AG04450 (cell line): ENCODE results near the gene FAM89A. TPM values are rescaled to one million over a fixed set of nuclear protein-coding genes. Genes with fewer than 3 reads are reported as not detected.

Source experiments
- CTCF ChIA-PET: fragments of 300-600, 350-600 bp; formaldehyde crosslinking; extraction: SDS; loops from one replicate; lab custom pipeline; 2022; ENCODE audit warnings: antibody characterized with exemption, inconsistent platforms; lab: Charles Lee
- POLR2A ChIA-PET: fragments of 350-600 bp; formaldehyde crosslinking; extraction: SDS; loops from one replicate; lab custom pipeline; 2021; ENCODE audit warnings: antibody characterized with exemption, inconsistent platforms; lab: Yijun Ruan, JAX
- DNase-seq: peaks from one replicate; pipeline ENCODE4 v3.0.0-alpha.2; 2011; ENCODE audit warnings: low read depth, low spot score
- H3K27ac ChIP-seq: one replicate; pipeline ENCODE4 v1.5.1; 2012; ENCODE audit warnings: low read depth, low read length, control low read depth
- H3K27me3 ChIP-seq: one replicate; pipeline ENCODE4 v1.6.0; 2012; ENCODE audit warnings: low read length; ENCODE audit not compliant: control insufficient read depth, insufficient read depth
- H3K4me3 ChIP-seq: 2 replicates; pipeline ENCODE4 v1.5.1; 2011; ENCODE audit warnings: mild to moderate bottlenecking, low read depth, low read length, control low read depth
- H3K9me3 ChIP-seq: 2 replicates; pipeline ENCODE4 v1.5.1; 2012; ENCODE audit warnings: low read length; ENCODE audit not compliant: control insufficient read depth, insufficient read depth
- CTCF ChIP-seq: IDR thresholded peaks from 2 replicates; pipeline ENCODE4 v1.5.1; 2011; ENCODE audit warnings: low read depth, low read length, control low read depth, inconsistent platforms
- polyA plus RNA-seq: library from polyadenylated mRNA; depleted of rRNA; stranded (reverse); fragments of >200 nt; gene quantifications from 2 replicates; pipeline ENCODE4 v1.2.3, GENCODE V29; 2011

Gene FAM89A
- polyA plus RNA-seq, 1 experiment, result 13.8 TPM

GRCh38 chr1:231075497-231075896 lies 35.4 kb upstream of the FAM89A start:
- ChIA-PET CTCF (interaction anchor here (0.6 kb wide), 1 partner anchor 10 kb away, joined by 4 read pairs; no protein-coding TSS in a partner anchor), POLR2A (no interaction called here)
- peaks cover 8% of the 10 kb centered on the region for H3K27me3 ChIP-seq

DNA sequence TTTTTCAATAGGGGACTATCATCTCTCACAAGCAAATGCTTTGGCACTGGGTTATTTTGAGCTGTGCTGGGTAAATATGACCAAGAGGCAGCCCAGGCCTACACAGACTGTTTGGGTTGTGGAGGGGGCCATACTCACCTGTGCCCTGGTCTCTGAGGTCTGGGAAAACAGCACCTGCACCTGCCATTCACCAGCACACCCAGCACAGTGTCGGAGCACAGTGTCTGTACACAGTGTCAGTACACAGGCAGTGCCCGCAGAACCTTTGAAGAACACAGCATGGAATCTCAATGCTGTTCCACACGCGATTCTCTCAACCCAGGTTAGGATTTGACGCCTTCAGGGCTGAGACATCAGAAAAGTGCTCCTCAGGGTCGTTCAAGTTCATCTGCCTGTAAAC lies 35.0 kb upstream of the FAM89A start:
- Histone ChIP-seq H3K4me3 (no peak overlapping the region), H3K27ac (no peak overlapping the region), H3K27me3 (peaks cover 8% of the 10 kb centered on the region), H3K9me3 (no peaks in the 10 kb centered on the region)
- TF ChIP-seq CTCF, result no peak
- CTCF ChIA-PET, result interaction anchor here (0.6 kb wide), 1 partner anchor 9 kb away, joined by 4 read pairs; no protein-coding TSS in a partner anchor
- POLR2A ChIA-PET, result no interaction called here
- DNase-seq, result no peak

More at GRCh38 chr1:231075497-231075896, 35.4 kb upstream of the FAM89A start:
- no peak overlapping the region for H3K27ac ChIP-seq
- H3K9me3 ChIP-seq, result no peaks in the 10 kb centered on the region
- no peak for DNase-seq
- no peak overlapping the region for H3K4me3 ChIP-seq
- no peak for TF ChIP-seq CTCF

DNA sequence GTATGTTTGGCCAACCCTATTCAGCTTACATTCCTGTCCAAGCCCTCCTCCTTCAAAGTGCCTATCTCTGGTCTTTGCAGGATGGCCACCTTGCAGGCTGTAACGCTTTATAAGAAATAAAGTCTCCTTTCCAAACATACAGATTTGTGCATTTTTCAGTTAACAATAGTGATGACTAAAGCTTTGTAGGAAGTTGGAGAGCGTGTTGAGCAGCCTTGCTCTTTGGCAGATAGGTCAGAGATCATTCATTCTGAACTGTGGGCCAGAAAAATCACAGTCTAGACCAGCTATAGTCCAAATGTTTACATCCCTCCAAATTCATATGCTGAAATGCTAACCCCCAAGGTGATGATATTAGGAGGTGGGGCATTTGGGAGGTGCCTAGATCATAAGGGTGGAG lies 34.0 kb upstream of the FAM89A start:
- Histone ChIP-seq H3K27me3 (peaks cover 8% of the 10 kb centered on the region), H3K4me3 (no peak overlapping the region), H3K9me3 (no peaks in the 10 kb centered on the region), H3K27ac (no peak overlapping the region)
- POLR2A ChIA-PET, result no interaction called here
- DNase-seq, result no peak
- TF ChIP-seq CTCF, result no peak
- CTCF ChIA-PET, result no interaction called here

DNA sequence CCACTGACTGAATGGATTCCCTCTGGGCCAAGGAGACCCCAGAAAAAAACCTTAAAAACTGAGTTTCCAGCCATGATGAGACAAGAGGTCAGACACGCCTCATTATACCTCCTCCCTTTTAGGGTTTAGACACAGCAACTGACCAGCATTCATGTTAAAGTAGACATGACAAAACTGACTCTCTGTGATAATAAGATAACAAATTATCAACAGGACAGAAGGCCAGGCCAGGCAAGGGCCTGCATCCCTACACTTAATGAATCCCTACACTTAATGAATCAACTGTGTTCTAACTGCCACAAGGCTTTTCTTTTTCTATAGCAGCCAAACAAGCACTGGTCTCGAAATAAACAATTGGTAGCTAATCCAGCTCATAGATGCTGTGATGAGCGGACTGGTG lies 33.3 kb upstream of the FAM89A start:
- POLR2A ChIA-PET, result no interaction called here
- CTCF ChIA-PET, result interaction anchor here (0.6 kb wide), 1 partner anchor 157 kb away, joined by 4 read pairs; no protein-coding TSS in a partner anchor
- no peak for TF ChIP-seq CTCF
- Histone ChIP-seq H3K4me3 (no peak overlapping the region), H3K27me3 (peaks cover 8% of the 10 kb centered on the region), H3K27ac (no peak overlapping the region), H3K9me3 (no peaks in the 10 kb centered on the region)
- DNase-seq, result no peak

DNA sequence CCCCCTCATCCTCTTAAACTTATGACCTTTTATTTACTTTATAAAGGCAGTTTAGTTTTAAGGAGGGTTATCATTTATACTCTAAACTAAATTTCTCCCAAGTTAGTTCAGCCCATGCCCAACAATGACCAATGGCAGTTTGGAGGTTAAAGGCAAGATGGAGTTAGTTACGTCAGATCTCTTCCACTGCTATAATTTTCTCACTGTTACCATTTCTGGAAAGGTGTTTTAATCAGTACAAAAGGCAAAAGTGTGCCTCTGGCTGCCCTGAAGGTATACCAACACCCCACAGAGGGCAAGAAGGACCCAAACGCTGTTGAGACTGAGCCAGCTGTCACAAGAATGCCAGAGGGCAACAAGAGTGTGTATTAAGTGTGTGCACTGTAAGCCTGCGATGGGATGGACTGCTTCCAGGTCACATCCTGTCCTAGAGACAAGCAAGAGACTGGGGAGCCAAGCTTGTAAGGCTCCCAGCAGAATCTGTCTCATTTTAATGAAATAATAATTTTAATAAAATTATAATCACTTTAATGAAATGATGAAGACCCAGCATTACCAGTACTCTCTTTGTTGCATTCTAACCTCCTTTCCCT lies 32.5 kb upstream of the FAM89A start:
- no peak for DNase-seq
- H3K9me3 ChIP-seq, result no peaks in the 10 kb centered on the region
- no peak overlapping the region for H3K4me3 ChIP-seq
- H3K27ac ChIP-seq, result no peak overlapping the region
- TF ChIP-seq CTCF, result no peak
- ChIA-PET POLR2A (no interaction called here), CTCF (no interaction called here)
- H3K27me3 ChIP-seq, result peaks cover 8% of the 10 kb centered on the region
